GM10248 (cell line): Measurements from ENCODE around the gene F13B.

Experiments
- CTCF ChIA-PET: fragments of 300-600 bp; sonication (Branson Sonifier 250); formaldehyde crosslinking; extraction: SDS; loops from one replicate; lab custom pipeline; 2021; ENCODE audit warnings: antibody characterized with exemption; lab: Yijun Ruan, JAX
- POLR2A ChIA-PET: fragments of 350-650 bp; sonication (Branson Sonifier 250); formaldehyde crosslinking; extraction: SDS; loops from one replicate; lab custom pipeline; 2020; ENCODE audit warnings: antibody characterized with exemption; lab: Yijun Ruan, JAX
- DNase-seq: peaks from one replicate; pipeline ENCODE4 v3.0.0; 2012; ENCODE audit errors: extremely low spot score
- TF ChIP-seq, protein P1 (sequence below): IDR thresholded peaks from 2 replicates; pipeline ENCODE4 v1.5.1; 2012; ENCODE audit warnings: mild to moderate bottlenecking, low read depth; ENCODE audit errors: extremely low read depth, missing control alignments, control extremely low read depth

F13B gene

DNA sequence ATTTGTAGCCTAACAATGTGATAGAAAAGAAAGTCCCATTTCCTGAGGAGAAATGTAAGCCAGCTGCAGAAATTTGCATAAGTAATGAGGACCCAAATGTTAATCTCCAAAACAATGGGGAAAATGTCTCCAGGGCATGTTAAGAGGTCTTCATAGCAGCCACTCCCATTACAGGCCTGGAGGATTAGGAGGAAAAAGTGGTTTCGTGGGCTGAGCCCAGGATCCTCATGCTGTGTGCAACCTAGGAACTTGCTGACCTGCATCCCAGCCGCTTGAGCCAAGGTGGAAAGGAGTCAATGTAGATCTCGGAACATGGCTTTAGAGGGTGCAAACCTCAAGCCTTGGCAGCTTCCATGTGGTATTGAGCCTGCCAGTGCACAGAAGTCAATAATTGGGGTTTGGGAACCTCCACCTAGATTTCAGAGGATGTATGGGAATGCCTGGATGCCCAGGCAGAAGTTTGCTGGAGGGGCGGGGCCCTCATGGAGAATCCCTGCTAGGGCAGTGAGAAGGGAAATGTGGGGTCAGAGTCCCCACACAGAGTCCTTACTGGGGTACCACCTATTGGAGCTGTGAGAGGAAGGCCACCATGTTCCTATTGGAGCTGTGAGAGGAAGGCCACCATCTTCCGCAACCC is 14.2 kb upstream of the F13B start:
- TF ChIP-seq, protein P1, sequence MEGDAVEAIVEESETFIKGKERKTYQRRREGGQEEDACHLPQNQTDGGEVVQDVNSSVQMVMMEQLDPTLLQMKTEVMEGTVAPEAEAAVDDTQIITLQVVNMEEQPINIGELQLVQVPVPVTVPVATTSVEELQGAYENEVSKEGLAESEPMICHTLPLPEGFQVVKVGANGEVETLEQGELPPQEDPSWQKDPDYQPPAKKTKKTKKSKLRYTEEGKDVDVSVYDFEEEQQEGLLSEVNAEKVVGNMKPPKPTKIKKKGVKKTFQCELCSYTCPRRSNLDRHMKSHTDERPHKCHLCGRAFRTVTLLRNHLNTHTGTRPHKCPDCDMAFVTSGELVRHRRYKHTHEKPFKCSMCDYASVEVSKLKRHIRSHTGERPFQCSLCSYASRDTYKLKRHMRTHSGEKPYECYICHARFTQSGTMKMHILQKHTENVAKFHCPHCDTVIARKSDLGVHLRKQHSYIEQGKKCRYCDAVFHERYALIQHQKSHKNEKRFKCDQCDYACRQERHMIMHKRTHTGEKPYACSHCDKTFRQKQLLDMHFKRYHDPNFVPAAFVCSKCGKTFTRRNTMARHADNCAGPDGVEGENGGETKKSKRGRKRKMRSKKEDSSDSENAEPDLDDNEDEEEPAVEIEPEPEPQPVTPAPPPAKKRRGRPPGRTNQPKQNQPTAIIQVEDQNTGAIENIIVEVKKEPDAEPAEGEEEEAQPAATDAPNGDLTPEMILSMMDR: no peak
- no peak for DNase-seq
- POLR2A ChIA-PET: no interaction called here
- CTCF ChIA-PET: no interaction called here

DNA sequence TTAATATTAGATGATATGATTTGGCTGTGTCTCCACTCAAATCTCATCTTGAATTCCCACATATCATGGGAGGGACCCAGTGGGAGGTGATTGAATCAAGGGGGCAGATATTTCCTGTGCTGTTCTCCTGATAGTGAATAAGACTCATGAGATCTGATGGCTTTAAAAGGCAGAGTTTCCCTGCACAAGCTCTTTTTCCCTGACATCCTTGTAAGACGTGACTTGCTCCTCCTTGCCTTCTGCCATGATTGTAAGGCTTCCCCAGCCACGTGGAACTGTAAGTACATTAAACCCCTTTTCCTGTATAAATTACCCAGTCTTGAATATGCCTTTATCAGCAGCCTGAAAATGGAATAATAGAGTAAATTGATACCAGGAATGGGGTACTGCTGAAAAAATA is 13.3 kb upstream of the F13B start:
- TF ChIP-seq, protein P1: no peak
- POLR2A ChIA-PET: no interaction called here
- CTCF ChIA-PET: no interaction called here

DNA sequence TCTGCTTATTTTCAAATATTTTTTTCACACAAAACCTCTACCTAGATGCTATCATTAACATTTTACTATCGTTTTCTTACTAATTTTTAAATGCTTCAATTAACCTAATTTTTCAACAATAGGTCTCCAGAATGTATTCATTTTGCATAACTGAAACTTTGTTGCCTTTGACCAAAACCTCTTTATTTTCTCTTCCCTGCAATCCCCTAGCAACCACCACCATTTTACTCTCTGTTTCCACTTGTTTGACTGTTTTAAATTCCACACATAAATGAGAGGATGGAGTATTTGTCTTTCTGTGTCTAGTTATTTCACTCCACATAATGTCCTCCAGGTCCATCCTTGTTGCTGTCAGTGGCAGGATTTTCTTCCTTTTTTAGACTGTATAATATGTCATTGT is 9.5 kb upstream of the F13B start:
- TF ChIP-seq, protein P1: no peak
- DNase-seq: no peak
- CTCF ChIA-PET: no interaction called here
- POLR2A ChIA-PET: no interaction called here

More for the DNA sequence above, 13.3 kb upstream of the F13B start:
- DNase-seq: no peak

DNA sequence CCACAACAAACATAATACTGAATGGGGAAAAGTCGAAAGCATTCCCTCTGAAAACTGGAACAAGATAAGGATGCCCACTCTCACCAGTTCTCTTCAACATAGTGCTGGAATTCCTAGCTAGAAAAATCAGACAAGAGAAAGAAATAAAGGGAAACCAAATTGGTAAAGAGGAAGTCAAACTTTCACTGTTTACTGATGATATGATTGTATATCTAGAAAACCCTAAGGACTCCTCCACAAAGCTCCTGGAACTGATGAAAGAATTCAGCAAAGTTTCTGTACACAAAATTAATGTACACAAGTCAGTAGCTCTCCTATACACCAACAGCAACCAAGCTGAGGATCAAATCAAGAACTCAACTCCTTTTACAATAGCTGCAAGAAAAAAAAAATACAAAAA is 6.9 kb upstream of the F13B start:
- no peak for DNase-seq
- CTCF ChIA-PET: no interaction called here
- TF ChIP-seq, protein P1: no peak
- POLR2A ChIA-PET: no interaction called here

DNA sequence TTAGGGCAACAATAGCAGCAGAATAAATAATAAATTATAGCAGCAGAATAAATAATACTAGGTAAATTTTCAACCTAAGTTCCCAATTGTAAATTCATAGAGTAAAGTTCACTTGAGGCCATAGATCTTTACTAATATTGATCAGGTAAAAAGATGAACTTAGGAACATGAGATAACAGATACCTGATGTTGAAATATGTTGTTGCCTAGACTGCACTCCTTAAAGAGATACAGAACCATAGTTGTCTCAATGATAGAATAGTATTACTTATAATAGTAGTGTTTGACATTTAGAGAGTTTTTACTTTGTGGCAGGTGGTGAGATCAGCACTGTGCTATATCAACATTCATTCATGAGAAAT is 378 bp upstream of the F13B start:
- TF ChIP-seq, protein P1: no peak
- DNase-seq: no peak
- CTCF ChIA-PET: no interaction called here
- POLR2A ChIA-PET: no interaction called here

DNA sequence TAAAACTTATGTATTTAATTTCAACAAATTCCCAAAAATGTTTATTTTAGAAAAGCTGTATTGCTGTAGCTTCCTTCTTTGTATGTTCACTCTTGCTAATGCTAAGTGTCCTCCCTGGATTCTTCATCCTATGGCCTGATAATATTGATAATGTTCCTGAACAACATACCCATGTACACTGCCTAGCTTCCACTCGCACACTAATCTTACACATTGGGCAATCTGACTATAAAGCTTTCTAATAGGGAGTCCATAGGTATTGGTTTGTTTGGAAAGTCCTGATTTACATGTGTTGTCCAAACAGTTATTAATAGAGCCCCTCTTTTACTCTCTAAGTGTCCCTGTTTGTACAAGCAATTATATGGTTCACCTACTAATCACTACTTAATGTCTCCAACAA is 783 bp downstream of the F13B start:
- TF ChIP-seq, protein P1: no peak
- DNase-seq: no peak
- ChIA-PET CTCF (interaction anchor here (1.2 to 1.5 kb wide), 2 partner anchors 9 to 19 kb away, joined by 3 to 4 read pairs; no protein-coding TSS in a partner anchor), POLR2A (no interaction called here)
